GM19438 (cell line): Measurements from ENCODE around the gene GGT6.

Experiments used
- ATAC-seq: cut with Tn5 transposase; IDR thresholded peaks from one replicate; pipeline ENCODE4 v1.9.1; 2021; ENCODE audit warnings: low read depth; ENCODE audit not compliant: unreplicated experiment

Gene GGT6

DNA sequence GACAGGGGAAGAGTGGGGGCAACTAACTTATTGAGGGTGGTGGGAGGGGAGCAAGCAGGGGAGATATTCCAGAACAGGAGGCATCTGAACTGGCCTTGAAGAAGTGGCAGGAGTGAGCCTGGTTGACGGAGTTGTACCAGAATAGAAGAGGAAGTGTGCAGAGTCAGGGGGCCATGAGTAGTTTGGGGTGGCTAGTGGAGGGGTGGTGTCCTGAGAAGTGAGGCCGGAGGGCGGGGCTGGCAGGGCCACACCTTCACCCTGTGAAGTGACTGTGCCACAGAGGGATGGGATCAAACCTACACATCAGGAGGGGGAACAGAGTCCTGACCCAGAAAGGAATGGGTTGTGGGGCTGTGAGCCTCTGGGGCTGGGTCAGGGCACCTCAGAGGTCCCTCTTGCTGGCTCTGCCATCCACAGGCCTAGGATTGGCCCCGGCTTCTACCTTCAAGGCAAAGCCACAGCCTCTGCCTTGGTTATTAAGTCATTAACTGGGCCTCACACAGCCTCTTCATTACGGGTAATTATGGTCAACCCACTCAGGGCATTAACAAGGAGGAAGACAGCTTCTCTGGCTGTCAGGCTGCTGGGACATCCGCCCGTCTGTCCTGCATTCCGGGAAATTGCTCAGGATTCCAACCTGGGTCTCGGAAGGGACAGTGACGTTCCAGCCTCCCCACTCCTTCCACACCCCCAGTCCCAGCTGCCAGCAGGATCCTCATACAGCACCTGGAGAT lies 49.0 kb downstream of the GGT6 start:
- ATAC-seq: no peak

DNA sequence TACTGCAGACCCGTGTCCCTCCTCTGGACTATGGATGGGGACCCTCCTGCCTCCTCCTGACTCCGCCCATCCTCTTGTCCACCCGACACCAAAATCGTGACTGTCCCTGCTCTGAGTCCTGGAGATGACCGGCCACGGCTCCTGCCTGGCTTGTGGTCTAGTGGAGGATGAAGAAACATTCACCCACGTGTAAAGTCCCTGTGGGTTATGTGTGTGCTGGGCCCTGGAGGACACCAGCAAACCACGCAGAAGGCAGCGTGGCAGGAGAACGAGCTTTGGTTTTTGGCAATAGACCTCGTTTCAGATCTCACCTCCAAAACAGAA lies 49.8 kb downstream of the GGT6 start:
- ATAC-seq: no peak

GRCh38 chr17:4509923-4510617 lies 50.3 kb downstream of the GGT6 start:
- ATAC-seq: no peak

DNA sequence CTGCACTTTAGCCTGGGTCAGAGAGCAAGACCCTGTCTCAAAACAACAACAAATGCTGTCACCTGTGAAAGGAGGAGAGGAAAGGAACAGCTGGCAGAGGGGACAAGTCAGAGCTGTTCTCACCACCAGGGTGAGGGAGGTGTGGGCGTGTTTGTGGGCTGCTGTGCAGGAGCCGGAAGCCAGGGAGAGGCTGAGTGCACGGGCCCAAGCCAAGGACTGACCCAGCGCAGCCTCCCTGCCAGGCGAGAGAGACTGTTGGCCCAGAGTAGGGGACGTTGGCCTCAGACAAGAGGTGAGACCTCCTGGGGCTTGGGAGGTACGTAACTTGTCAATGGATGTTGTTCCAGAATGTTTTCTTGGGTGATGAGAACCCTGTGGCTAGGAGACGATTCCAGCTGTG lies 51.0 kb downstream of the GGT6 start:
- no peak for ATAC-seq

GRCh38 chr17:4508207-4508606 lies 52.2 kb downstream of the GGT6 start:
- no peak for ATAC-seq

- ATAC-seq: no peak
Observed at GRCh38 chr17:4507361-4508111, 52.8 kb downstream of the GGT6 start.
